ENCODE measurements around the gene SETD1B.

- TF ChIP-seq CTCF (IDR thresholded peaks at IDR 0.05; ENCODE audit: poor library complexity, severe bottlenecking) (no peak), RAD21 (conservative IDR thresholded peaks at IDR 0.05) (no peak)
Measured at GRCh38 chr12:121770813-121771625, 32.8 kb upstream of the SETD1B start.

Measured in neural cell (in vitro differentiated cells).